Smooth muscle cell (in vitro differentiated cells): ENCODE data around the gene WDR33. TPM values are rescaled to one million over a fixed set of nuclear protein-coding genes. Genes with fewer than 3 reads are reported as not detected.
"Not testable (repeated sequence)": the region's sequence is repeated elsewhere in the genome, so short reads cannot be mapped to it uniquely, and the experiment has no call there.

ENCODE experiments used
- DNase-seq: peaks from one replicate; lab custom pipeline; 2025; ENCODE audit not compliant: unreplicated experiment; lab: John Stamatoyannopoulos, UW
- H2AFZ ChIP-seq: fragments of 200-600 bp; sonication (generic); 2 replicates; pipeline ENCODE4 v1.6.0; 2016; ENCODE audit warnings: antibody characterized with exemption, low read depth, mild to moderate bottlenecking
- H3F3A ChIP-seq: fragments of 200-600 bp; sonication (generic); 2 replicates; pipeline ENCODE4 v1.6.0; 2017; ENCODE audit warnings: antibody characterized with exemption, low read depth
- H3K27ac ChIP-seq: fragments of 200-600 bp; sonication (generic); 2 replicates; pipeline ENCODE4 v1.5.1; 2016; ENCODE audit warnings: low read depth, mild to moderate bottlenecking
- H3K27me3 ChIP-seq: fragments of 200-600 bp; sonication (generic); 2 replicates; pipeline ENCODE4 v1.6.1; 2016; ENCODE audit warnings: low read depth, mild to moderate bottlenecking
- H3K36me3 ChIP-seq: fragments of 200-600 bp; sonication (generic); 2 replicates; pipeline ENCODE4 v1.5.1; 2016; ENCODE audit warnings: low read depth
- H3K4me1 ChIP-seq: fragments of 200-600 bp; sonication (generic); 2 replicates; pipeline ENCODE4 v1.5.1; 2016; ENCODE audit warnings: low read depth
- H3K4me2 ChIP-seq: fragments of 200-600 bp; sonication (generic); 2 replicates; pipeline ENCODE4 v1.6.0; 2016; ENCODE audit warnings: mild to moderate bottlenecking
- H3K4me3 ChIP-seq: fragments of 200-600 bp; sonication (generic); 2 replicates; pipeline ENCODE4 v1.5.1; 2016; ENCODE audit warnings: mild to moderate bottlenecking
- H3K79me2 ChIP-seq: fragments of 200-600 bp; sonication (generic); 2 replicates; pipeline ENCODE4 v1.6.0; 2016; ENCODE audit warnings: low read depth, mild to moderate bottlenecking
- H3K9ac ChIP-seq: fragments of 200-600 bp; sonication (generic); 2 replicates; pipeline ENCODE4 v1.6.0; 2016; ENCODE audit warnings: low read depth
- H3K9me3 ChIP-seq: fragments of 200-600 bp; sonication (generic); replicated peaks from 2 replicates; pipeline ENCODE4 v1.5.1; 2016; ENCODE audit warnings: low read depth
- H4K20me1 ChIP-seq: fragments of 200-600 bp; sonication (generic); 2 replicates; pipeline ENCODE4 v1.6.0; 2016; ENCODE audit warnings: low read depth
- whole genome bisulfite sequencing: methylation state at CpG from one replicate; pipeline ENCODE4 v1.1.7; 2016; ENCODE audit warnings: low lambda C conversion rate; 5-methylcytosine and 5-hydroxymethylcytosine counted together
- polyA plus RNA-seq: library from polyadenylated mRNA; unstranded; fragments of >200 nt; fragmentation: Nextera tagmentation; extraction: Ambion mirVana; gene quantifications from 2 replicates; pipeline ENCODE4 v1.2.1, GENCODE V29; 2016
- total RNA-seq: library from RNA; depleted of rRNA; stranded (reverse); fragments of >200 nt; gene quantifications from 2 replicates; pipeline ENCODE4 v1.2.3, GENCODE V29; 2014
- TF ChIP-seq, protein P1 (sequence below): fragments of 200-600 bp; sonication (generic); IDR thresholded peaks from 2 replicates; pipeline ENCODE4 v1.5.1; 2017; ENCODE audit warnings: borderline replicate concordance, mild to moderate bottlenecking, antibody characterized with exemption; ENCODE audit not compliant: insufficient read depth, poor library complexity, severe bottlenecking

WDR33 gene
- total and polyA plus RNA-seq, 2 experiments from 2014 or later = 30.4 to 43.3 TPM

- Histone ChIP-seq H3K4me1 (no peaks in the 10 kb centered on the region), H3K79me2 (no peaks in the 10 kb centered on the region), H3K4me3 (no peak overlapping the region), H3K27ac (no peak overlapping the region), H3K4me2 (no peak overlapping the region), H3K9ac (no peak overlapping the region), H4K20me1 (no peaks in the 10 kb centered on the region), H3K27me3 (no peaks in the 10 kb centered on the region), H3K36me3 (peaks cover 3% of the 10 kb centered on the region), H3F3A (no peaks in the 10 kb centered on the region), H3K9me3 (no peaks in the 10 kb centered on the region), H2AFZ (no peak overlapping the region)
- TF ChIP-seq, protein P1, sequence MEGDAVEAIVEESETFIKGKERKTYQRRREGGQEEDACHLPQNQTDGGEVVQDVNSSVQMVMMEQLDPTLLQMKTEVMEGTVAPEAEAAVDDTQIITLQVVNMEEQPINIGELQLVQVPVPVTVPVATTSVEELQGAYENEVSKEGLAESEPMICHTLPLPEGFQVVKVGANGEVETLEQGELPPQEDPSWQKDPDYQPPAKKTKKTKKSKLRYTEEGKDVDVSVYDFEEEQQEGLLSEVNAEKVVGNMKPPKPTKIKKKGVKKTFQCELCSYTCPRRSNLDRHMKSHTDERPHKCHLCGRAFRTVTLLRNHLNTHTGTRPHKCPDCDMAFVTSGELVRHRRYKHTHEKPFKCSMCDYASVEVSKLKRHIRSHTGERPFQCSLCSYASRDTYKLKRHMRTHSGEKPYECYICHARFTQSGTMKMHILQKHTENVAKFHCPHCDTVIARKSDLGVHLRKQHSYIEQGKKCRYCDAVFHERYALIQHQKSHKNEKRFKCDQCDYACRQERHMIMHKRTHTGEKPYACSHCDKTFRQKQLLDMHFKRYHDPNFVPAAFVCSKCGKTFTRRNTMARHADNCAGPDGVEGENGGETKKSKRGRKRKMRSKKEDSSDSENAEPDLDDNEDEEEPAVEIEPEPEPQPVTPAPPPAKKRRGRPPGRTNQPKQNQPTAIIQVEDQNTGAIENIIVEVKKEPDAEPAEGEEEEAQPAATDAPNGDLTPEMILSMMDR = no peak
- no peak for DNase-seq
These were observed 57.6 kb downstream of the WDR33 start for GRCh38 chr2:127753374-127753773.

DNA sequence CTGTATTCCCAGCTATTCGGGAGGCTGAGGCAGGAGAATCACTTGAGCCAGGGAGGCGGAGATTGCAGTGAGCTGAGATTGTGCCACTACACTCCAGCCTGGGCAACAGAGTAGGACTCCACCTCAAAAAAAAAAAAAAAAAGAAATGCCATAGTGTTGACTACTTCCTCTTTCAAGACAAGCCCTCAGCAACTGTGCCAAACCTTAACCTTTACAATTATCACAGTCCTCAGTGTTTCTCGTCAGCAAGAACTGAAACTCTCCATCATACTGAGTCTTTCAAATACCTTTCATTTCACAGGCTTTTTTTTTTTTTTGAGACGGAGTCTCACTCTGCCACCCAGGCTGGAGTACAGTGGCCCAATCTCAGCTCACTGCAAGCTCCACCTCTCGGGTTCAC, 61.4 kb downstream of the WDR33 start:
- DNase-seq, H3K36me3 ChIP-seq, H2AFZ ChIP-seq, H3K4me2 ChIP-seq, H3K27ac ChIP-seq, H3K4me3 ChIP-seq, H3K9me3 ChIP-seq, H3K9ac ChIP-seq, H3K4me1 ChIP-seq, H3K27me3 ChIP-seq, H4K20me1 ChIP-seq, H3K79me2 ChIP-seq, H3F3A ChIP-seq: not testable (repeated sequence)
- WGBS = 96% methylated on average over 5 of the region's 5 CpGs

GRCh38 chr2:127747621-127748020, 63.4 kb downstream of the WDR33 start:
- no peaks in the 10 kb centered on the region for H4K20me1 ChIP-seq
- TF ChIP-seq, protein P1 = no peak
- no peaks in the 10 kb centered on the region for H3F3A ChIP-seq
- H3K4me1 ChIP-seq = no peaks in the 10 kb centered on the region
- H3K27me3 ChIP-seq = no peaks in the 10 kb centered on the region
- peaks cover 7% of the 10 kb centered on the region for H3K36me3 ChIP-seq
- H3K4me3 ChIP-seq = no peak overlapping the region
- no peak overlapping the region for H2AFZ ChIP-seq
- no peaks in the 10 kb centered on the region for H3K79me2 ChIP-seq
- 100% methylated on average over 5 of the region's 5 CpGs for WGBS
- DNase-seq = no peak
- H3K9me3 ChIP-seq = no peaks in the 10 kb centered on the region
- no peak overlapping the region for H3K9ac ChIP-seq
- no peak overlapping the region for H3K27ac ChIP-seq
- H3K4me2 ChIP-seq = no peak overlapping the region

GRCh38 chr2:127743477-127744026, 67.4 kb downstream of the WDR33 start:
- H2AFZ ChIP-seq = no peak overlapping the region
- no peak overlapping the region for H3K4me2 ChIP-seq
- H3K27ac ChIP-seq = no peak overlapping the region
- H3K27me3 ChIP-seq = no peaks in the 10 kb centered on the region
- no peaks in the 10 kb centered on the region for H3F3A ChIP-seq
- peaks cover 7% of the 10 kb centered on the region for H3K36me3 ChIP-seq
- DNase-seq = no peak
- H3K9ac ChIP-seq = no peak overlapping the region
- no peak overlapping the region for H3K4me3 ChIP-seq
- H3K4me1 ChIP-seq = no peaks in the 10 kb centered on the region
- TF ChIP-seq, protein P1 = no peak
- H3K9me3 ChIP-seq = no peaks in the 10 kb centered on the region
- H3K79me2 ChIP-seq = no peaks in the 10 kb centered on the region
- 90% methylated on average over 3 of the region's 3 CpGs for WGBS
- H4K20me1 ChIP-seq = no peaks in the 10 kb centered on the region
